ENCODE data around the gene KIAA0586.

DNA sequence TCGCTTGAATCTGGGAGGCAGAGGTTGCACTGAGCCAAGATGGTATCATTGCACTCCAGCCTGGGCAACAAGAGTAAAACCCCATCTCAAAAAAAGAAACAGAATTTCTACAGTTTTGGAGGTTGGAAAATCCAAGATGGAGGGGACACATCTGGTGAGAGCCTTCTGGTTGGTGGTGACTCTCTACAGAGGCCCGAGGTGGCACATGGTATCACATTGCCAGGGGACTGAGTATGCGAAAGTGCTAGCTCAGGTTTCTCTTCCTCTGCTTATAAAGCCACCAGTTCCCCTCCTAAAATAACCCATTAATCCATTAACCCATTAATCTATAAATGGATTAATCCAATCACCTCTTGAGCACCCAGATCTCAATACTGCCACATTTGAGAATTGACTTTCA, 139.5 kb downstream of the KIAA0586 start:
- TF ChIP-seq POLR2AphosphoS5 (IDR thresholded peaks at IDR 0.05; ENCODE audit: borderline replicate concordance, low read depth, low read length): no peak
- no peak for TF ChIP-seq EZH2 (IDR thresholded peaks at IDR 0.05)

All from SK-N-MC (cell line).